RKO (cell line): Measurements from ENCODE around the gene TMEM52B.

Experiments
- DNase-seq: peaks from one replicate; pipeline ENCODE4 v3.0.0-alpha.2; 2016; ENCODE audit warnings: low spot score

Gene TMEM52B

DNA sequence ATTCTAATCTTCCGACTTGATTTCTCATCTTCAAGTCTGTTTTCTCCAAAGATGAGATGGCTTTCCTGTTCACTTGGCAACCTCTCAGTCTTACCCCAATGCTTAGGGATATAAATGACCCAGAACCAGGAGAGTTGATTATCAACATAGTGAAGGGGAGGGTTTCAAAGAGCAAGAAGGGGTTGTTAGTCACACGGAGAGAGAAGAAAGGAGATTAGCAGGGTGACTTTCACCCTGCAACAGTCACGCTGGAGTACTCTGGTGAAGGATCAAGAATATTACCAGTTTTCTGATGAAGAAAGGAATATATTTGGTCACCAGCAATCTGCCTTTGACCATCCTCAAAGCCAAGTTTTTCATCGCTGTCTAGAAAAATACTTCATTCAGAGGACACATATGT lies at the start of gene TMEM52B:
Gene TMEM52B (plus strand): TSS at position 212 of the 400 bp plus-strand sequence. CDS start 543 bp downstream, outside the sequence.
- DNase-seq, result no peak

DNA sequence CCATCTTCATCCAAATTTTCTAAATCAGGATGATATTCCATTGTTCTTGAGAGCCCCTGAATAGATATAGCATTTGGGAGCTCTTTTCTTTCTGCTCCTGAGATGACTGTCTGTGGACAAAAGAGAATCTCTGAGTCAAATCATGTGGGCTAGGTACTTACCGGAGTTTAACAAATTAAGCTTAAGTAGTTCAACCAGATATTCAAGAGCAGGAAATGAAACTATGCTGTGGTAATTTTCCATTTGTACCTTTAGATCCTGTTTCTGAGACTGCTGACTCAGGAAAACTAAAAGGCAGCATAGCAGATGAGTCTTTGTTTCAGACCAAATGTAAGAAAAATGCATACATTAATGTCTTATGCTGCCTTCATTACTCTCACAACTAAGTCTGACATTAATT lies 48.8 kb upstream of the TMEM52B start, which contains the start of gene CLEC7A:
Gene CLEC7A (minus strand): TSS at position 158 of the 400 bp plus-strand sequence. CDS start 117 bp downstream, at position 41.
- DNase-seq, result no peak

DNA sequence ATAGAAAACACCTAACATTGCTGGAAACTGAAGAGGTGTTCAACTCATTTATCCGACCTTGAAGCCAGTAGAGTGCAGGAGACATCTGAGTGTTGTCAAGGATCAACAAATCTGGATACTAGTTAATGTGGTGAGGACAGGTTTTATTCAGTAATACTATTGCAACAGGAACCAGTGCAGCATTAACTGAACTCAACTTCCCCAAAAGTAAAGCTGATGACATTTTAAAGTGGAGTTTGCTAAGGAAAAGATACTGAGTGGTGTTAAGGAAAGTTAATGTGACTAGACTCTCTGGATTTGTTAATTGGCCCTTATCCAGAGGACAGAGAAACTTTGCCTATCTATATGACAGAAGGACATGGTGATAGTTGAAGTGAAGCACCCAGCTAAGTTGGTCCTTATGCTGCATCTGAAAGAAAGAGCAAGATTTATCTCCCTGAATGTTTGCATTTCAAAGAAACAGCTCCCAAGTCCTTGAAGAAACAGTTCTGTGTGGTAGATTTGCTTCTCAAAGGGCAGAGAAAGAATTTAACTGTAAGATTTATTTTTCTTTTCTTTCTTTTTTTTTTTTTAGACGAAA lies 47.6 kb upstream of the TMEM52B start:
- no peak for DNase-seq

- DNase-seq, result no peak
These were observed 45.9 kb upstream of the TMEM52B start for GRCh38 chr12:10132850-10133370.

- no peak for DNase-seq
These were observed 43.7 kb upstream of the TMEM52B start for GRCh38 chr12:10135126-10135525.

DNA sequence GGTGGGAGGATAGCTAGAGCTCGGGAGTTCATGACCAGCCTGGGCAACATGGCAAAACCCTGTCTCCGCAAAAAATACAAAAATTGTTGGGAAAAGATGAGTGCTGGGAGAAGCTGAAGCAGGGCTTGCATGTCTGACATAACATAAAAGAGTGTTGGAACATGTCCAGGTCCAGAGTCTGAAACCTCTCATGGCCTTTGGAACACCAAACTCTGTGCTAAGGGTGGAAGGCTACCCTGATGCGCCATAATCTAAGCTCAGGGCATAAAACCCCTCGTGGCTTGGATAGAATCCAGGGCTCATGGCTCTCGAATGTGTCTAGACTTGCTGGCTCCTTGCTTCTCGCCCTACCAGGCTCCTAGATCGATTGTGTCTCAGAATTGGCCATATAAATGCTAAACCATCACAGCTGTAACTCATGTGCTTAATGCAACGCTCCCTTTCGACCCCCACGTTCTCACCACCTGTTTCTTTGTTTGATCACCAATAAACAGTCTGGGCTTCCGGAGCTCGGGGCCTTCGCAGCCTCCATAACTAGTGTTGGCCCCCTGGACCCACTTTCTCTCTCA lies 42.1 kb upstream of the TMEM52B start:
- no peak for DNase-seq

- DNase-seq, result peak; percentile 72
These were observed 38.8 kb upstream of the TMEM52B start for GRCh38 chr12:10140001-10140400.

DNA sequence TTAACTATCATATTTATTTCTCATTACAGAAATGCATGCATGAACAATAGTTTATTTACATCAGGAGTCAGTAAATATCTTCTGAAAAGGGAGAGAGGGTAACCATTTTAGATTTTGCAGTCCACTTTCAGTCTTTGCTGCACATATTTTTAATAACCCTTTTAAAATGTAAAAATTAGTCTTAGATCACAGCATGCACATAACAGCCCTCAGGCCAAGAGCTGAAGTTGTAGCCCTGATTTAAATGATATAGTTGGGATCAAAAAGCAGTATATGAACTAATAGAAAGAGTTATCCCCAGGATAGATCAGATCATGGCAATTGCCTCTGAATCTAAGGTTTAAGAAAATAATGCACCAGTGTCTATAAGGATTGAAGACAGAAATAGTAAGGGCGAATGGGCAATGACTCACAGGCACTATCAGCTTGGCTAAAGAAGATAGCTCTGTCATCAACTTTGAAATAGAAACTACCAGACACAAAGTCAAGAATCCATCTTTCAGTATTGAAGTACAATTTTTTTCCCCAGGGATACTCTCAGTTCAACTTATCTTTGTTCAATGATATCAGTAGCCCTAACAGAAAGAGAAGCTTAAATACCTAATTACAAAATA lies 35.7 kb upstream of the TMEM52B start:
- no peak for DNase-seq

GRCh38 chr12:10147714-10148403 lies 31.0 kb upstream of the TMEM52B start:
- no peak for DNase-seq

DNA sequence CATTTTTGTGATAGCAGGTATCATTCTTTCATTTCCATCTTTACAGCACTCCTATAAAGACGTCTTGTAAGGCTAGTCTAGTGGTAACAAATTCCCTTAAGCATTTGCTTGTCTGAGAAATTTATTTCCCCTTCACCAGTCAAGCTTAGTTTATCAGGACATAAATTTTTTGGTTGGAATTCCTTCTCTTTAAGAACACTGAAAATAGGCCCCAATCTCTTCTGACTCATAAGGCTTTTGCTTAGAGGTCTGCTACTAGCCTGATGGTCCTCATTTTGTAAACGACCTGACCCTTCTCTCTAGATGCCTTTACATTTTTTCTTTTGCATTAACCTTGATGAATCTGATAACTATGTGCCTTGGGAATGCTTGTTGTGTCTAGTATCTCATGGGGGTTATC lies 27.2 kb upstream of the TMEM52B start:
- no peak for DNase-seq

DNA sequence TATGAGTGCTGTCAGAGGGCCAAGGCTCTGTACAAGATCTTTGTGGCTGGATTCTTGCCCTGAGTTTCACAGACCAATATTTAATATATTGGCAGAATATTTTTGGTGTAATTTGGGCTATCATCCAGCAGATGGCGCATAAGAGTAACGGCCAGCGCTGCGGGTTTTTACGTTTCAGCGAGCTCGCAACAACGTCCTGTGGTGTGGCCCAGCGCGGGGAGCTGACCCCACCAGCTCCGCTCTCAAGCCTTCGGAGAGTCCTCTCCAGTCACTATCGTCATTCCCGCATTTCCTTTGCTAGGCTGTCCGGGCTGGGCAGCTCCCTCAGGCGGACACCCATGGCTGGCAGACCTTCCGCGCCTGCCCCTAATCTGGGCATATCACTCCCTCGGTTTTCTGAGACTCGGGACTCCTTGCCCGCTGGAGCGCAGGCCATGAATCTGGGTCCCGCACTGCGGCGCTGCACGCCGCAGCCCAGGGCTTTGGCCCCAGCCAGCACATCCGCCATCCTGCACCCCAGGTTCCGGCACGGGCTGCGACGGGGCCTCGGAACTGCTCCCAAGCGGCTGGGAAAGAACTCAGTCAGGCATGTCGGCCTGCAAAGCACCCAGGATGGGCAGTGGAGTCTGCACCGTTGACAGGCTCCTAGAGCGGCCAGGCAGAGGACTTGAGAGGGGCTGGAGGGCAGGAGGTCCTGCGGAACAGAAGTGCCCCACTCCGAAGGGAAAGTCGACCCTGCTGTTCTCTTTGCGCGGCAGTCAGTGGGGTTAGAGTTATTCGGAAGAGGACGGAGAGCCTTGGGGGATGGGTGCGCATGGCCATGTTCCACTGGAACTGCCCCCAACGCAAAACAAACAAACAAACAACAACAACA lies 25.3 kb upstream of the TMEM52B start:
- peak; percentile 42 for DNase-seq

DNA sequence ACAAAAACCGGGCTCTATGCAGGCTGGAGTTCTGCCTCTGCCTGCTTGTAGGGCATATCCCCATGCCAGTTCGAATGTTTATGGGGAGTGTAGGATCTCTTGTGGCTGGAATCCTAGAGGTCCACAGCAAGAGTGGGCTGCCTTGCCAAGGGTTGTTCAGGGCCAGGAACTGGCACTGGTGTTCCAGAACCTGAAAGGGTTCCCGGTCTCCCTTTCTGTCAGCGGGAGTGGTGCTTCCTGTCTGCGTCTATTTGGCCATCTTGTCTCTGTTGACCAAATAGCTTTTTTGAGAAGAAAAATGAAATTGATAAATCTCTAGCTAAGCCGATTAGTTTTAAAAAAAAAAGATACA lies 24.7 kb upstream of the TMEM52B start:
- no peak for DNase-seq

DNA sequence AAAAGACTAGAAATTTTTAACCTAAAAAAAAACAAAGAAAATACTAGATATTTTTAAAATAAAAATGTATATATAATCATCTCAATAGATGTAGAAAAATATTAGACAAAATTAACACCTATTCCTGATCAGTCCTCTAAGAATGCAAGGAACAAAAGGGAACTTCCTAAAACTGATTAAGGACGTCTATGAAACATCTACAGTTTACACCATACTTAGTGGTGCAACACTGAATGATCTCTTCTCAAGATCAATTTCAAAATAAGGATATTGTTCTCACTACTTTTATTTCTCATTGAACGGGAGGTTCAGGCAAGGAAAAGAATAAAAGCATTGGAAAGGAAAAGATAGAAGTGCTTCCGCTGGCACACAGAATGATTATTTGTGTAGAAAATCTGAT lies 22.9 kb upstream of the TMEM52B start:
- no peak for DNase-seq

DNA sequence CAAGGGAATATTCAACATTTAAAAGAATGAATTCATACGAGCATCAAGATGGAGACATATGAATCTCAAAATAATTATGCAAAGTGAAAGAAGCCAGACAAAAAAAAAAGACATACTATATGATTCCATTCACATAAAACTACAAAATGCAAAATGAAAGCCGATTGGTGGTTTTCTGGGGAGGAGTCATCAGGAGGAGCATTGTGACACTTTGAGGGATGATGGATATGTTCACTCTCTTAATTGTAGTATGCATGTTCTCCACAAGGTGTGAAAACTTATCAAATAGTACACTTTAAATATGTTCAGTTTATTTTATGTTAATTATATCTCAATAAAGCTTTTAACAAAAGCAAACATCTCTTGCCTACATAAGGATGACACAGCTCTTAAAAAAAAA lies 20.4 kb upstream of the TMEM52B start:
- peak; percentile 21 for DNase-seq

DNA sequence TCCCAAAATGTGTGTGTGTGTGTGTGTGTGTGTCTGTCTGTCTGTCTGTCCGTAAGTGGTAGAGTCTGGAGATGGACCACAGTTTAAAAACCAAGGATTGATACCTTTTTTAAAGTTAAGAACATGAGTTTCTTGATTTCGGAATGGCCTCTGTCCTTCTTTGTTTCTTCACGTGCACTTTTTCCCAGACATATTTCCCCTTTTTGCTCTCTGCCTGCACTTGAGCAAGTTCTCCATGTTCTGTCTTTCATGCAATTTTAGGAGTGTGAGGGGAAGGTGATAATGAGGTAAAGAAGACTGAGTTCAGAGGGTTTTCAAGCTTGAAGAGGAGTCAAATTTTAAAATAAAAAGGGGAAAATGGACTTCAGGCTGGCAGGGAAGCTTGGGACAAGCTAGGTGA lies 19.6 kb upstream of the TMEM52B start:
- DNase-seq, result no peak

DNA sequence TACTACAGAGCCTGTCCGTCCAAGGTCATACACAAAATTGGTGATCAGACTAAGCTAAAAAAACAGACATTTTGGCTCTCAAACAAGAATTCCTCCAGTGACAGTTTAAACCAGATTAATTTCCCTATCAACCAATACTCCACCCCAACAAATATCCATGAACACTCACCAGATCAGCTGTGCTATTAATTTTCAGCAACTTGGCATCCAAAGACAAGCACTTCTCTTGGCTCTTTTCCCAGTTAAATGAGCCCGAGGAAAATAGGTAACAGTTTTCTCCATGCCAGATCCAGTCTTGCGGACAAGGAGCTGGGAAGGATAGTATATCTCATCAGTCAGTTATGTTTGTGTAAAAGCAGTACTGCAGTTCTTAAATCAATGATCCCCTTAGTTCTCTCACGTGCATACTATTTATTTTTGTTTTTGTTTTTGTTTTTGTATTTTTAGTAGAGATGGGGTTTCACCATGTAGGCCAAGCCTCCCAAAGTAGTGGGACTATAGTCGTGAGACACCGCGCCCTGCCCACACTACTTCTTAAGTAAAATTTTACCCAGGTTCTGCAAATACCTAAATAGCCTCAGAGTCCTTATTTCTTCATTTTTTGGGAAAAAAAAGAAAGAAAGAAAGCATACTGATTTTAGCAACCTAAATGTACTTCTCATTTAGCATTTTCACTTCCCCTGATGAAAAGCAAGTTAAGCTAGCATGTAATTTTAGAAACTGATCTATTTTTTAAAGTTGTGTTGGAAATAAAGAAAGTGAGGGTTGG lies 18.0 kb upstream of the TMEM52B start:
- no peak for DNase-seq

GRCh38 chr12:10163084-10163483 lies 15.7 kb upstream of the TMEM52B start:
- no peak for DNase-seq

GRCh38 chr12:10165421-10165820 lies 13.4 kb upstream of the TMEM52B start:
- no peak for DNase-seq

DNA sequence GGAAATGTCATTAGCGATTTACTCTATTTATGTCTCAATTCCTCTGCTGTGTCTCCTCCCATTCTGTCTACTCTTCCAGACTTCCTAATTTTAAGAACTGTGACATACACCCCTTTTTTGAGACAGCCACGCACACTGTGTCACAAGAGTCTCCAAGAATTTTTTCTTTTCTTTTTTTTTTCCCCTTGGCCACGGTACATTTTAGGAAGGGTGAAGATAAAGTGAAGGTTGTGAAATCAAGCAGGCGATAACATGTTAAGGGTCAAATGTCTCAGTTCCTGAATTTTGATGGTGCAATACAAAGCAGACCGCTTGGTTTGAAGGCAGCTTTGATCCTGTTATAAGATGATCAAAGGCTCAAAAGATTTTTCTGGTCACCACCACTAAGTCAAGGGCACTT lies 11.2 kb upstream of the TMEM52B start:
- no peak for DNase-seq

- DNase-seq, result no peak
These were observed 9.7 kb upstream of the TMEM52B start for GRCh38 chr12:10169104-10169503.

DNA sequence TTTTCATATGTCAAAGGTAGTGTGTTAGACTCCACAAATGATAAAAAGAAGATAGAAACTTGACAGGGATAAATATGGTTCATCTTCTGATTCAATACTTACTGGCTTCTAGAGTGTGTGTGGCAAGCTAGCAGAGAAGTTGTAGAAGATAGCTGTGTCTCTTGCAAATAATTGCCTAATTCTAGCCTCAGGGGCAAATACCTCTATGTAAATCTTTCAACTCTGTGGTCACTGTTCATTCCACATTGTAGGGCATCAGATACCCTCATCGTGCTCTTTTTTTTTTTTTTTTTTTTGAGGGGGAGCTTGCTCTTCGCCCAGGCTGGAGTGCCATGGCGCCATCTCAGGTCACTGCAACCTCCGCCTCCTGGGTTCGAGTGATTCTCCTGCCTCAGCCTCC lies 8.6 kb upstream of the TMEM52B start:
- DNase-seq, result no peak
